Upper lobe of left lung (tissue), 6 donors: ENCODE data around the gene NUBP1. TPM values are rescaled to one million over a fixed set of nuclear protein-coding genes. Genes with fewer than 3 reads are reported as not detected.

Source experiments
- ATAC-seq, 2 donors: fragments of 200-7000 bp; cut with Tn5 transposase; one replicate each; pipeline ENCODE4 v1.9.1; 2022; ENCODE audit warnings: mild to moderate bottlenecking in 2 of 2, moderate library complexity in 2 of 2; ENCODE audit not compliant: low FRiP score in 2 of 2
- DNase-seq, 2 donors: peaks; one replicate each; pipeline ENCODE4 v3.0.0-alpha.2; 2019 to 2020
- H3K27ac ChIP-seq, 4 donors: fragments of 200-600 bp; sonication (generic); one replicate each; pipeline ENCODE4 v1.5.1; 2016 to 2019
- H3K27me3 ChIP-seq, 4 donors: fragments of 200-600 bp; sonication (generic); one replicate each; pipeline ENCODE4 v1.5.1; 2017 to 2019
- H3K36me3 ChIP-seq, 4 donors: fragments of 200-600 bp; sonication (generic); one replicate each; pipeline ENCODE4 v1.5.1; 2016 to 2019
- H3K4me1 ChIP-seq, 4 donors: fragments of 200-600 bp; sonication (generic); one replicate each; pipeline ENCODE4 v1.5.1; 2018 to 2019
- H3K4me3 ChIP-seq, 4 donors: fragments of 200-600 bp; sonication (generic); one replicate each; pipeline ENCODE4 v1.5.1; 2017 to 2019; ENCODE audit warnings: mild to moderate bottlenecking in 2 of 4, moderate library complexity in 1 of 4
- H3K9me3 ChIP-seq, 4 donors: fragments of 200-600 bp; sonication (generic); one replicate each; pipeline ENCODE4 v1.5.1; 2018 to 2019
- CTCF ChIP-seq, 6 experiments: fragments of 450-650 bp in 4 of 6; fragments of 200-600 bp in 2 of 6; sonication (generic) in 2 of 6; IDR thresholded peaks; one replicate each; pipeline ENCODE4 v1.5.1; 2016 to 2019; ENCODE audit warnings: antibody characterized with exemption in 6 of 6
- EP300 ChIP-seq, 4 donors: sonication (generic); formaldehyde crosslinking; IDR thresholded peaks; one replicate each; pipeline ENCODE4 v1.5.1; 2017; ENCODE audit warnings: antibody characterized with exemption in 4 of 4, control low read depth in 2 of 4
- POLR2A ChIP-seq, 4 donors: fragments of 450-650 bp; IDR thresholded peaks; one replicate each; pipeline ENCODE4 v1.5.1; 2016 to 2017; ENCODE audit warnings: antibody characterized with exemption in 4 of 4, mild to moderate bottlenecking in 2 of 4
- POLR2AphosphoS5 ChIP-seq, 2 donors: sonication (generic); formaldehyde crosslinking; IDR thresholded peaks; one replicate each; pipeline ENCODE4 v1.5.1; 2017; ENCODE audit warnings: antibody characterized with exemption in 2 of 2
- WGBS, 2 donors: methylation state at CpG; one replicate each; pipeline ENCODE4 v1.1.5; 2017 to 2018; 5-methylcytosine and 5-hydroxymethylcytosine counted together
- total RNA-seq, 6 donors: library from RNA; depleted of rRNA in 4 of 6; stranded (reverse); fragments of >200 nt in 4 of 6; gene quantifications; one replicate each; pipeline versions ENCODE4 v1.1.0 to v1.2.1, GENCODE V29; 2016 to 2021
- donor health status: DM: no; HTN: no; CAD: no; lungs with moderate emphysema.
- donor health status: DM: no; HTN: yes; CAD: no; lungs with severe emphysema.

Gene NUBP1
- total RNA-seq, 6 donors from 2014 or later, result 16.8 to 40.3 (median 34.6) TPM

GRCh38 chr16:10763456-10763855 lies 19.8 kb downstream of the NUBP1 start:
- H3K9me3 ChIP-seq, result no peaks in the 10 kb centered on the region
- no peaks in the 10 kb centered on the region for H3K27me3 ChIP-seq
- WGBS, 2 donors, result 88 to 95% methylated on average over 6 to 7 of the region's 7 CpGs
- H3K36me3 ChIP-seq, result peaks cover 20 to 79% (median 65%) of the 10 kb centered on the region in 4 donors
- TF ChIP-seq CTCF (IDR thresholded peaks at IDR 0.05) (no peak), POLR2AphosphoS5 (IDR thresholded peaks at IDR 0.05) (no peak), EP300 (IDR thresholded peaks at IDR 0.05) (no peak), POLR2A (IDR thresholded peaks at IDR 0.05) (no peak)
- ATAC-seq (no peak), DNase-seq (no peak)
- no peak overlapping the region for H3K27ac ChIP-seq
- peaks cover 0 to 5% (median 5%) of the 10 kb centered on the region in 4 donors for H3K4me1 ChIP-seq
- no peak overlapping the region for H3K4me3 ChIP-seq

GRCh38 chr16:10765772-10766171 lies 22.1 kb downstream of the NUBP1 start:
- no peak overlapping the region for H3K27ac ChIP-seq
- no peaks in the 10 kb centered on the region for H3K9me3 ChIP-seq
- ATAC-seq (no peak), DNase-seq (no peak)
- no peak for TF ChIP-seq EP300 (IDR thresholded peaks at IDR 0.05)
- no peak for TF ChIP-seq POLR2A (IDR thresholded peaks at IDR 0.05)
- TF ChIP-seq POLR2AphosphoS5 (IDR thresholded peaks at IDR 0.05), result no peak
- no peak for TF ChIP-seq CTCF (IDR thresholded peaks at IDR 0.05)
- 60 to 83% methylated on average over 2 to 4 of the region's 4 CpGs for whole genome bisulfite sequencing, 2 donors
- H3K4me3 ChIP-seq, result no peak overlapping the region
- H3K27me3 ChIP-seq, result no peaks in the 10 kb centered on the region
- H3K36me3 ChIP-seq, result peaks cover 6 to 68% (median 50%) of the 10 kb centered on the region in 4 donors
- H3K4me1 ChIP-seq, result peaks cover 0 to 5% (median 5%) of the 10 kb centered on the region in 4 donors

GRCh38 chr16:10767127-10767526 lies 23.5 kb downstream of the NUBP1 start:
- no peaks in the 10 kb centered on the region for H3K9me3 ChIP-seq
- H3K36me3 ChIP-seq, result peaks cover 6 to 54% (median 36%) of the 10 kb centered on the region in 4 donors
- H3K27me3 ChIP-seq, result no peaks in the 10 kb centered on the region
- no peak for DNase-seq
- no peak for ATAC-seq
- peaks cover 0 to 5% (median 5%) of the 10 kb centered on the region in 4 donors for H3K4me1 ChIP-seq
- H3K27ac ChIP-seq, result no peak overlapping the region
- H3K4me3 ChIP-seq, result no peak overlapping the region
- TF ChIP-seq CTCF (IDR thresholded peaks at IDR 0.05), result no peak
- TF ChIP-seq EP300 (IDR thresholded peaks at IDR 0.05), result no peak
- TF ChIP-seq POLR2AphosphoS5 (IDR thresholded peaks at IDR 0.05), result no peak
- TF ChIP-seq POLR2A (IDR thresholded peaks at IDR 0.05), result no peak
- 81 to 99% methylated on average over 4 to 7 of the region's 7 CpGs for WGBS, 2 donors

- TF ChIP-seq CTCF (IDR thresholded peaks at IDR 0.05), result no peak
- no peak for TF ChIP-seq POLR2A (IDR thresholded peaks at IDR 0.05)
- no peak for TF ChIP-seq EP300 (IDR thresholded peaks at IDR 0.05)
- TF ChIP-seq POLR2AphosphoS5 (IDR thresholded peaks at IDR 0.05), result no peak
- Histone ChIP-seq H3K9me3 (no peaks in the 10 kb centered on the region), H3K27me3 (no peaks in the 10 kb centered on the region), H3K4me1 (peaks cover 0 to 10% (median 5%) of the 10 kb centered on the region in 4 donors), H3K4me3 (no peak overlapping the region), H3K27ac (no peak overlapping the region), H3K36me3 (peaks cover 0 to 32% (median 17%) of the 10 kb centered on the region in 4 donors)
- WGBS, 2 donors, result 69 to 88% methylated on average over 7 of the region's 7 CpGs
- DNase-seq (no peak), ATAC-seq (no peak)
Measured at GRCh38 chr16:10769381-10769780, 25.7 kb downstream of the NUBP1 start.

- Histone ChIP-seq H3K4me3 (no peak overlapping the region), H3K9me3 (no peaks in the 10 kb centered on the region), H3K36me3 (peaks cover 0 to 22% (median 13%) of the 10 kb centered on the region in 4 donors), H3K27ac (no peak overlapping the region), H3K27me3 (no peaks in the 10 kb centered on the region), H3K4me1 (peaks cover 0 to 4% (median 0%) of the 10 kb centered on the region in 4 donors)
- 53 to 60% methylated on average over 1 of the region's 1 CpG for WGBS, 2 donors
- ATAC-seq (peak in 1 of 2 donors; percentile 53), DNase-seq (peak in 1 of 2 donors; percentile 24)
- TF ChIP-seq POLR2A (IDR thresholded peaks at IDR 0.05), result no peak
- no peak for TF ChIP-seq POLR2AphosphoS5 (IDR thresholded peaks at IDR 0.05)
- TF ChIP-seq CTCF (IDR thresholded peaks at IDR 0.05), result no peak
- no peak for TF ChIP-seq EP300 (IDR thresholded peaks at IDR 0.05)
Measured at GRCh38 chr16:10770907-10771306, 27.3 kb downstream of the NUBP1 start.
